Central memory CD4-positive, alpha-beta T cell (primary cell): ENCODE measurements around the gene TPTE.
"Not testable (repeated sequence)": the region's sequence is repeated elsewhere in the genome, so short reads cannot be mapped to it uniquely, and the experiment has no call there.

Experiments
- DNase-seq: peaks from one replicate; pipeline ENCODE4 v3.0.0; 2022
- total RNA-seq, 3 experiments: gene quantifications; one replicate each; lab custom pipeline; 2026; lab: John Stamatoyannopoulos, UW

TPTE gene
- 0 reads per million in 3 experiments for total RNA-seq

DNA sequence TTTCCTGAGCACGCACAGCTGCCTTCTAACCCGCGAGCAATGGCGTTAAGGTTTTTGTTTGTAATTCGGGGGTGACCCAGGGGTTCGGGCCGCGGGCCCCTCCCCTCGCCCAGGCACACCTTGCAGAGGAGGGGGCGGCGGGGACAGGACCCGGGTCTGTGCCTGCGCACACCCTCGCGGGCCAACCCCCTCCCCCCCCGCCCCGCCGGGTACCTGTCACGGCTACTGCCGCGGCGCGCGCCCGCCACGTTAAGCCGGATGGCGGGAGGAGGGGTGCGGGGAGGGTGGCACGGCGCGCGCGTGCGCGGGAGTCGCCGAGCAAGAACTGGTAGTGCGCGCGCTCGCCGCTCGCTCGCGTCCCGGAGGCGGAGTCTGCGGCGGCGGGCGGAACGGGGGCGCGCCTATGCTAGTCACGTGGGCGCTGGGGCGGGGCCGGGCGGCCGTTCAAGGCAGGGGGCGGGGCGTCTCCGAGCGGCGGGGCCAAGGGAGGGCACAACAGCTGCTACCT, at the start of gene TPTE:
TPTE (plus strand) TSS at position 493 of the 508 bp plus-strand sequence. CDS start 17,141 bp downstream, outside the sequence.
- DNase-seq, result no peak

DNA sequence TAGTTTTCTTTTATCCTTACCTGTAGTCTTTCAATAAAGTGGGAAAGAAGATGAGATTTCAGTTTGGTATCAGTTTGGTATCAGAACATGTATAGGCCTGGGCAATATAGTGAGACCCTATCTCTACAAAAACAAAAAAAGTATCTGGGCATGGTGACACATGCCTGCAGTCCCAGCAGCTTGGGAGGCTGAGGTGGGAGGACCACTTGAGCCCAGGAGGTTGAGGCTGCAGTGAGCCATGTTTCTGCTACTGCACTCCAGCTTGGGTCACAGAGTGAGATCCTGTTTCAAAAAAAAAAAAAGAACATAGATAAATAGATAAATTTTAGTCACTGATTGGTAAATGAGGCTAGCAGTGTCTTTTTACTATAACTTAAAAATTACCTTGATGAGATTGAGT, 49.4 kb upstream of the TPTE start:
- DNase-seq, result not testable (repeated sequence)

DNA sequence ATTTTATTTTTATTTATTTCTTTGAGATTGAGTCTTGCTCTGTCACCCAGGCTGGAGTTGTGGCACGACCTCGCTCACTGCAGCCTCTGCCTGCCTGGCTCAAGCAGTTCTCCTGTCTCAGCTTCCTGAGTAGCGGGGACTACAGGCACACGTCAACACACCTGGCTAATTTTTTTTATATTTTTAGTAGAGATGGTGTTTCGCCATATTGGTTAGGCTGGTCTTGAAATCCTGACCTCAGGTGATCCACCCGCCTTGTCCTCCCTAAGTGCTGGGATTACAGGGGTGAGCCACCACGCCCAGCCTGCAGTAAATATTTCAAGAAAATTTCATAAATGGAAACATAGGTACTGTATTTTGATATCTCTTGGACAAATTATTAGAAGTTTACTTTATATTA, 43.6 kb upstream of the TPTE start:
- not testable (repeated sequence) for DNase-seq

DNA sequence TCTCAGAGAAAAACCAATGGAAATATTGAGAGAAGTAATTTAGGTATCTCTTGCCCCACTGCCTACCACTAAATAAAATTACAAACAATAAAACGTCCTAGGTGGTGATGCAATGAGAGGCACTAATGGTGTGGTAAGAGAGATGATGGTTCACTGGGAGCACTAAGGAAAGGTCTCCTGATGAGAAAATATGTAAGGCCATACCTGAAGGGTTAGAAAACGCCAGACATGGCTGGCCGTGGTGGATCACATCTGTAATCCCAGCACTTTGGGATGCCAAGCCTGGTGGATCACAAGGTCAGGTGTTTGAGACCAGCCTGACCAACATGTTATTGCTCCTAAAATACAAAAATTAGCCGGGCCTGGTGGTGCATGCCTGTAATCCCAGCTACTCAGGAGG, 41.5 kb upstream of the TPTE start:
- DNase-seq, result not testable (repeated sequence)

DNA sequence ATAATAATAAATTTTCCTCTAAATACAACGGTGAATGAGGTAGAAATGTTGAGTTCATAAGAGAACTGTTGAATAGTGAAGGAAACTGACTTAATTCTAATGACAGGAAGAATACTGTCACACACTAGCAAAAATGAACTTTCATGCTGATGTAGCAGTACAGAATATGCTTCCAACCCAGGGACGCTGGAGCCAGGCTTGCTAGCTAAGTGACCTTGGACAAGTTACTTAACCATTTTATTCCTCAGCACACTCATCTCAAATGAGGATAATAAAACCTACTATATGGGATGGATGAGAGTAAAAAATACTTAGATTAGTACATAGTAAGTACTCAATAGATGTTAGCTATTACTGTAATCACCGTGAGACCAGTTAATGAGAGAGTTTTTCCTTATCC, 36.5 kb upstream of the TPTE start:
- not testable (repeated sequence) for DNase-seq

DNA sequence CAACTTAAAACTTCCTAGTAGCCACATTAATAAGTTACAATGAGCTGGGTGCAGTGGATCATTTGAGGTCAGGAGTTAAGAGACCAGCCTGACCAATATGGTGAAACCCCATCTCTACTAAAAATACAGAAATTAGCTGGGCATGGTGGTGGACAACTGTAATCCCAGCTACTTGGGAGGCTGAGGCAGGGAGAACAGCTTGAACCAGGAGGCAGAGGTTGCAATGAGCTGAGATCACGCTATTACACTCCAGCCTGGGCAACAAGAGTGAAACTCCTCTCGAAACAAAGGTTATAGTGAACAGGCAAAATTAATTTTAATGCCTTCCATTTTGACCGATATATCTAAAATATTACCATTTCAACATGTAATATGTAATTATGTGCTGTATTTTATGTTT, 30.9 kb upstream of the TPTE start:
- not testable (repeated sequence) for DNase-seq

DNA sequence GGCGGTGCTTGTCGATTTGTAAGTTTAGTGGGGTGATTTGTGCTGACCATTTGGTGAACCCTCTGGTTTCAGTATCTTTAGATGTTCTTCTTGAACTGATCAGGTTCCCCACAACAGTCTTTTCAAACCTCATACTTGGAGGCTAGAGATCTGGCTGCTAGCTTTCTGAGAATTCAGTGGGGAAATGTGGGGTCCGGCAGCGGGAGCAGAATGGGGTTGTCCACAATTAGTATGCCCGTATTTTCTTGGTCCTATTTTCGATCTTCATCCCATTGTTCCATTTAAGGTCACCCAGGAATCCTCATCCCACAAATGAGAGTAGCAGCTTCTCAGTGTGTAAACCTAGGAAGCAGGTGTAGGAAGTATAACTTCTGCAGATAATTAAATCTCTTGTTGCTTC, 10.3 kb upstream of the TPTE start:
- DNase-seq, result no peak

DNA sequence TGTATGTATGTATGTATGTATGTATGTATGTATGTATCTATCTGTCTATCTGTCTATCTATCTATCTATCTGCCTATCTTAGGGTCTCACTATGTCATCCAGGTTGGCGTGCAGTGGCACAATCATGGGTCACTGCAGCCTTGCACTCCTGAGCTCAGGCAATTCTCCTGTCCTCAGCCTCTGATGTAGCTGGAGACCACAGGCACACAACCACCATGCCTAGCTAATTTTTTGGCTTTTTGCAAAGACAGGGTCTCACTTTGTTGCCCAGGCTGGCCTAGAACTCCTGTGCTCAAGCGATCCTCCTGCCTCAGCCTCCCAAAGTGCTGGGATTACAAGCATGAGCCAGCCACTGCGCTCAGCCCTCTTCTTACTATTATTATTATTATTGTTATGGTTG, 4.5 kb upstream of the TPTE start:
- not testable (repeated sequence) for DNase-seq

DNA sequence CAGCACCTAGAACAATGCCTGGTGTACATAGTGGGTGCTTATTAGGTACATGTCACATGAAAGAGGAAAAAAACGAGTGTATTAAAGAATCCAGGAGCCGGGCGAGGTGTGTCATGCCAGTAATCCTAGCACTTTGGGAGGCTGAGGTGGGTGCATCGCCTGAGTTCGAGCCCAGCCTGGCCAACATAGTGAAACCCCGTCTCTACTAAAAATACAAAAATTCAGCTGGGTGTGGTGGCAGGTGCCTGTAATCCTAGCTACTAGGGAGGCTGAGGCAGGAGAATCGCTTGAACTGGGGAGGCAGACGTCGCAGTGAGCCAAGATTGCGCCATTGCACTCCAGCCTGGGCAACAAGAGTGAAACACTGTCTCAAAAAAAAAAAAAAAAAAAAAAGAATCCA, 3.5 kb upstream of the TPTE start:
- DNase-seq, result not testable (repeated sequence)

DNA sequence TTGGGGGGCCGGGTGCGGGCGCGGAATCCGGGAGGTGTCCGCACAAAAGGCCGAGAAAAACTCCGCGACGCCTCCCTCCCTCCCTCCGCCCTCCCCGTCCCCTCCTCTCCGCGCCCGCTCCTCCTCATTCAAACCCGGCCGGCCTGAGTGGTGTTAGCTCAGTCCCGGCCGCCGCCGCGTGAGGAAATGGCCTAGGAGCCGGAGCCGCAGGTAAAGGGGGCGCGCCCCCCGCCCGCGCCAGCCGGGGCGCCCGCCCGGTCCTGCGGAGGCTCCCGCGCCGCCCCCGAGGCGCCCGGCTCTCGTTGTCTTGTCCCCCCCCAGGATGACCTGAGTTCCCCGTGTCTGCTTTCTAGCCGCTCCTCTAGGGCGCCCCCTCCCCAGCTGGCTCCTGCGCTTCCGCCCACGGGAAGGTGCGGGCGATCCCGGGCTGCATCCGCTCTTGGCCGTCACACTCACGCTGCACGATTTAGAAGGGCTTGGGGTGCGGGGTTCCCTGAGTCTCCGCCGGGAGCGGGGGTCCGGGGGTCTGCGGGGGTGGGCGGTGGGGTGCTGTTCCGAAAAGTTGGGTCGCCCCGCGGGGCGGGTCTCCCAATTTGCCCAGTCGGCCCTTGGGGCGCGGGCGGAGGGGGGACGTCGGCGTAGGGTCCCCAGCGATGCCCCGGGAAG, 585 bp downstream of the TPTE start:
- not testable (repeated sequence) for DNase-seq

DNA sequence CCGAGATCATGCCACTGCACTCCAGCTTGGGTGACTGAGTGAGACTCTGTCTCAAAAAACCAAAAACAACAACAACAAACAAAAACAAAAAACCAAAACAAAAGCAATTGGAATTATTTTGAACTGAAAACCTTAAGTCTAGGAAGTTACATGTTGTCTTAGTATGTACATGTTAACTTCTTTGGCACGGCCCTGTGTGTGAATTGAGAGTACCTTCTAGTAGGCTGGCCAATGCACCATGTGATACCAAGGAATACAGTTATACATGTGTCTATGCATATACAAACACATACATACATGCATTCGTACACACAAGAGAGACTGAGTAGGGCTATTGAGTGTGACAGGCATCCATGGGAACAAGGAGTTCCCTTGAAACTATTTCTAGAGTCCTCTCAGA, 18.6 kb downstream of the TPTE start:
- no peak for DNase-seq

DNA sequence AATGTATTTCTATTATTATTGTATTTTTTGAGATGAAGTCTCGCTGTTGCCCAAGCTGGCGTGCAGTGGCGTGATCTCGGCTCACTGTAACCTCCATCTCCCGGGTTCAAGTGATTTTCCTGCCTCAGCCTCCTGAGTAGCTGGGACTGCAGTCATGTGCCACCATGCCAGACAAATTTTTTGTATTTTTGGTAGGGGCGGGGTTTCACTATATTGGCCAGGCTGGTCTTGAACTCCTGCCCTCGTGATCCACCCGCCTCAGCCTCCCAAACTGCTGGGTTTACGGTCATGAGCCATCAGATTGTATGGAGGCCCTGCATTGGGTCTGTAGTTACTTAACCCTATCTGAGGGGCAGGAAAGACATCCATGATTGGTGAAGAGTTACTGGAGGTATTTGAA, 23.0 kb downstream of the TPTE start:
- DNase-seq, result not testable (repeated sequence)

DNA sequence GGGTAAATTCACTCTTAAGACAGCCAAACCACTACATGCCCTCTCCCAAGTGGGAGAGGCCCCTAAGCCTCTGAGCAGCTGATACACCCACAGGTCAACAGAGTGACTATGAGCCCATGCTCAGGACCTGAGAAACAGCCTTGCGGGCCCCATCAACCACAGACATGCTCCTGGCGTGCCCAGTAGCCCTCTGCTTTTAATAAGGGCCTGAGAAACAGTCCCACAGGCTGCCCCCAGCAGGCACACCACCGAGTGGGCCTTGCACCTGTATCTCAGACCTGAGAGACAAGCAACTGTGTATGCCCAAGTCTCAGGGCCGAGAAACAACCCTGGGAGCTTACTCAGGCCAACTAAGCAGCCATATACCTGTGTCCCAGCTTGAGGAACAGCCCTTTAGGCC, 26.5 kb downstream of the TPTE start:
- DNase-seq, result not testable (repeated sequence)

DNA sequence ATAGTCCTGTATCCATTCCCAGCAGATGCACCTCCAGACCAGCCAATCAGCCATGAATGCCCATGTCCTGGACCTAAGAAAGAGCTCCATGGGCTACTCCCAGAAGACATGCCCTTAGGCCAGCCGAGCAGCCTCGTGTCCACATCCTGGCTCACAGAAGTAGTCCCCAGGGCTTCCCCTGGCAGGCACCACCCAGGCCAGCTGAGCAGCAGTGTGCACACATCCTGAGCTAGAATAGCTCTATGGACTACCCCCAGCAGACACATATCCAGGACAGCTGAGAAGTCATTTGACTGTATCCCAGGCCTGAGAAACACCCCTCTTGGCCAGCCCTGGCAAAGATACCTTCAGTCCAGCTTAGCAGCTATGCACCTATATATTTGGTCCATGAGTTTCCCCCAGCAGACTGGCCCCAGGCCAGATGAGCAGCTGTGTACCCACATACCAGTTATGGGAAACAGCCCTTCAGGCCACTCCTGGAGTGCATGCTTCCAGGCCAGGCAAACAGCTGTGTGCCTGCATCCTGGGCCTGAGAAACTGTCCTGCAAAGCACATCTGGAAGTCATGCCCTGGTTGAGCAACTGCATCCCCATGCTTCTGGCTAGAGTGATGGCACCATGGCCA, 27.1 kb downstream of the TPTE start:
- DNase-seq, result not testable (repeated sequence)

DNA sequence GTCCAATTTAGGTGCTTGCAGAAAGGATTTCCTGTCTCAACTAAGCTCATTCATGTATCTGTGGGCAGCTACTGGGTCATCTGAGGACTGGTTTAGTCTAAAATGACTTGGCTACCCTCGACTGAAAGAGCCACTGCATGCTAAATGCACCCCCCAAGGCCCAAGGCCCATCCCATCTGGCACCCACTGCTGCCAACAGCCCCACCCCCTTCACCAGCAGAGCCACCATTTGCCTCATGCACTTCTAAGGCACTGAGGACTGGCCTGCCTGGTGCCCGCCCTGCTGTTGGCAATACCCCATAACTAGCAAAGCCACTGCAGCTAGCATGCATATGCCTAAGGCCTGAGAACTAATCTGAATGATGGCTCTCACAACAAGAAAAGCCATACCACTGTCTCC, 49.4 kb downstream of the TPTE start:
- DNase-seq, result not testable (repeated sequence)

DNA sequence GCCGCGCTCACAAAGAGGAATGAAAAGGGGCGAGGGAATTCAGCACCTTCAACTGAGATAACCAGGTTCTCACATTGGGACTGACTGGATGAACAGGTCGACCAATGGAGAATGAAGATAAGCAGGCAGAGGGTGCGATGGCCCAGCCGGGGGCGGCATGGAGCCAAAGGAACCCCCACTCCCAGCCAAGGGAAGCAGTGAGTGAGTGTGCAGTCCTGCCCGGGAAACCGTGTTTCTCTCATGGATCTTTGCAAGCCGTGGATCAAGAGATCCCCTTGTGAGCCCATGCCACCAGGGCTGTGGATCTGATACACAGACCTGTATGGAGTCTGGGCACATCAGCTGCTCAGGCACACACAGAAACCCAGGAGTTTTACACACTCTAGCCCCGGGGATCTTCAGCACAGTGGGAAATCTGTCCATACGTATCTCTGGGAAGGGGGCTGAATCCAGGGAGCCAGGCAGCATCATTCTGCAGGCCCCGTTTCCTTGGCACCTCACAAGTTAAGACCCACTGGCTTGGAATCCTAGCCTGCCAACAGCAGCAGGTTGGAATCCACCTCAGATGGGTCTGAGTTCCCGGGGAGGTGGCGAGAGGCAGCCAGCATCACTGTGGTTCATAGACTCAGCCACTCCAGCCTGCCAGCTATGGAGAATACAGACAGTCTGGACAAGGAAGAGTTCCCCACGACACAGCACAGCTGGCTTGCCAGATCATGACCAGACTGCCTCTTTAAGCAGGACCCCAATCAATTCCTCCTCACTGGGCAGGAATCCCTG, 53.3 kb downstream of the TPTE start:
- not testable (repeated sequence) for DNase-seq

DNA sequence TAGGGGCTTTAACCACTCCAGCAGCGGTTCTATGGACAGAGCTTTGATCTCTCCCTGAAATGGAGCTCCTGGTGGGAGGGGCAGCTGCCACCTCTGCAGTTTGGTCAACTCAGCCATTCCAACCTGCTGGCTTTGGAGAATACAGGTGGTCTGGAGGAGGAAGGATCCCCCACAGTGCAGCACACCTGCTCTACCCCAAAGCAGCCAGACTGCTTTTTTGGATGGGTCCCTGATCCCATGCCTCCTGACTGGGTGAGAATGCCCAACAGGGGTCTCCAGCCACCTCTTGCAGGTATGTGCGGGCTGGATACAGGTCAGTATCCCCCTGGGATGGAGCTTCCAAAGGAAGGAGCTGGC, 53.9 kb downstream of the TPTE start:
- no peak for DNase-seq

DNA sequence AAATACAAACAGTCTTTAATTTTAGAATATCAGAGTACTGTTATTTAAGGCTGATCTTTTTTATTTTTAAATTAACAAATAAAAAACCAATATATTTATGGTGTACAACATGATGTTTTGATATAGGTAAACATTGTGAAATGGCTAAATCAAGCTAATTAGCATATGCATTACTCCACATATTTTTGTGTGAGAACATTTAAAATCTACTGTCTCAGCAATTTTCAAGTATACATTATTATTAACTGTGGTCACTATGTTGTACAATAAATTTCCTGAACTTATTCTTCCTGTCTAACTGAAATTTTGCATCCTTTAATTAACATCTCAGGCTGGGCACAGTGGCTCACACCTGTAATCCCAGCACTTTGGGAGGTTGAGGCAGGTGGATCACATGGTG, 57.5 kb downstream of the TPTE start:
- DNase-seq, result not testable (repeated sequence)

DNA sequence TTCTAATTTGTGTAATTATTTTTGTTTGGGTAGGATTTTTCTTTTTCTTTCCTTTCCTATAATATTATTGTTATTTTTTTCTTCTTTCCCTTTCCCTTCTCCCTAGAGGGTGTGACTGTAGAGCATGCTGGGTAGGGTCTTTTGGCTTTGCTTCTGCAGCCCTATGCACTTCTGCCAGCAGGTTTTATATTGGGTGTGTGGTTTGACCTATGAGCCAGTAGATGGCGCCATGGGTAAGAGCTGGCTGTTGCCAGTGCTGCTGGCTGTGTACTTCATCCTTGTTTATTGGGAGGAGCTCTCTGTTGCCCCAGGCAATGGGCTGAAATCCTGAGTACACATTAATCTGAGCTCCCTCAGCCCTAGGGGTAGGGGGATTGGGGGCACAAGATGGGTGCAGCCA, 67.7 kb downstream of the TPTE start:
- DNase-seq, result not testable (repeated sequence)

DNA sequence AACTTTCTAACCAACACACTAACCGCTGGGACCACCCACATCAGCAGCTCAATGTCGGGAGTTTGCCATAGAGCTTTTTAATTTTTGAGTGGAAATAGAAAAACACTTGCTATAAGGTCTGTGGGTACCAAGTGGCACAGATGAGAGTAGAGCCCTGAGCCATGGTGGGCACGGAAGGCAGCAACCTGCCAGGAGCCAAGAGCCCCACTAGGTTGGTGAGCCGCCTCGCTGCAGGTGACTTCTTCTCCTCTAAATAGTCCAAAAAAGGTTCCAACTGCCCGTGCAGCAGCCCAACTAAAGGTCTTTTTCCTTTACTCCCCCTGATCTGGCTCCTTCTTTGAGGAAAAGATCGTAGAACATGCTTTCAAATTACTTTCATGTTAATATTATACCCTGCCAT, 85.7 kb downstream of the TPTE start:
- not testable (repeated sequence) for DNase-seq

DNA sequence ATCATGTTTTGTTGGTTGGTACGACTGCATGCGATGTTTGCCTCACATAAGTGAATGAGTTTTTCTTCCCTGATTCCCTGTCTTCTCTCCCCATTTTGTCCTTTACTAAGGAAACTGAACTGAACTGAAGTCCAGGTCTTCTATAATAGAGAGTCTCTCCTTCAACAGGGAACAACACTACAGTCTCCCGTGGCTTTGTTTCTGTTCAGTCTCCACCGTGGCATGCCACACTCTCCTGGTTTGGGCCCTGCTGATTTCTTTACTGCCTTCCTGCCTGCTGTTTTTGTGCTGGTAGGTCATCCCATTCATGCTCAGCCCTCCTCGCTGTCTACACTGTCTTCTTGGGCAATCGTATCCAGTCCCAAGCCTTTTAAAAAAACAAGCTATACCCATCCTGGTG, 92.9 kb downstream of the TPTE start:
- not testable (repeated sequence) for DNase-seq

DNA sequence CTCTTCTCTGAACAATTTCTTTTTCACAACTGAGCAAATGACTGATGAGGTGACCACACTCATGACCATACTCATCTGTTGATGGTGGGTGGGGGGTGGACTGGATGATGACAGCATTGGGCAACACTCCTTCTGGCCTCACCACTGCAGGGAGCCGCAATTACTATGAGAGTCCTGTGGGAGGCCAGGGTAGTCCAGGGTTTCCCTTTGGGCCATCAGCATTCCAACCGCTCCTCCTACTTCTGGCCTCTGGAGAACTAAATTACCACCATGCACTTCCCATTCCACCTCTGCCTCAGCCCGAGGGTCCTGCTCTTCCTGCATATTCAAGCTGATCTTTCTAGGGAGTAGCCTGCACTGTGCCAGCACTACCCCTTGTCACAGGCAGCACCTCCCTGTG, 94.7 kb downstream of the TPTE start:
- not testable (repeated sequence) for DNase-seq

DNA sequence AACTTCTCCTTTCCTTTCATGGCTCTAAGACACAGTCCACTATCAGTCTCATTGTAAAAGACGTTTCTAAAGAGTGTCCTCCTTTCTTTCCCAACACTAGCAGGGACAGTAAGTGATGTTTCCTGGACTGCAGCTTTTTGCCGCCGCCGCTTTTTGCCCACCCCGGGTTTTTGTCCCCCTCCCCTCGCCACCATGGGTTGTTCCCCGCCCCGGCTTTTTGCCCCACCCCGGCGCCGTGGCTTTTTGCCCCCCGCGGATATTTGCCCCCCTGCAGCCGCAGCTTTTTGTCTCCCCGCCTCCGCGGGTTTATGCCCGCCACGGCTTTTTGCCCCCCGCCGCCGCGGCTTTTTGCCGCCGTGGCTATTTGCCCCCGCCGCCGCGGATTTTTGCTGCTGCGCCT, 95.2 kb downstream of the TPTE start:
- DNase-seq, result no peak
